Measurements from ENCODE around the gene TSPAN31.

DNA sequence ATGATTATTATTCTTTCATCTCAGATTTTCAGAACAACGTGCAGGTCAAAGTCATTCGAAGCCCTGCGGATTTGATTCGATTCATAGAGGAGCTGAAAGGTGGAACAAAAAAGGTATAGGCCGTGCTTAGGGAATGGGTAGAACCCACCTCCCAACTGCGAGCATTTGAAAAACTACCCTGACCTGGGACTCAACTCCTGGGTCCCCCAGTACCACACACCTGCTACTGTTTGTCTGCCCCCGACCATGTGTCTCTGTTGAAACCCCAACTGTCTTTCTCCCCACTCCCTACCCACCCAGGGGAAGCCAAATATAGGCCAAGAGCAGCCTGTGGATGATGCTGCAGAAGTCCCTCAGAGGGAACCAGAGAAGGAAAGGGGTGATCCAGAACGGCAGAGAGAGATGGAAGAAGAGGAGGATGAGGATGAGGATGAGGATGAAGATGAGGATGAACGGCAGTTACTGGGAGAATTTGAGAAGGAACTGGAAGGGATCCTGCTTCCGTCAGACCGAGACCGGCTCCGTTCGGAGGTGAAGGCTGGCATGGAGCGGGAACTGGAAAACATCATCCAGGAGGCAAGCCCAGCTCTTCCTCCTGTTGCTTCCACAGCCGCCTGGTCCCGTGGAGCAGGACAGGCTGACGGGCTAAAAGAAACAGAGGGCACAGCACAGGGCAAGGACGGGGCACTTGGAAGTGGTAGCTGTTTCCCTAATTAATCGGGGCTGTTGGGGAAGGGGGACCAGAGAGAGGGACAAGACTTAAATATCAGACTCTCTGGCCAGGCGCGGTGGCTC lies 26.8 kb upstream of the TSPAN31 start:
- TF ChIP-seq TAF1 (IDR thresholded peaks at IDR 0.05; ENCODE audit: borderline replicate concordance, low read depth, low read length), result no peak
- no peak for TF ChIP-seq POLR2A (IDR thresholded peaks at IDR 0.05; ENCODE audit: low read depth, low read length)
- no peak for TF ChIP-seq POLR2AphosphoS5 (IDR thresholded peaks at IDR 0.05; ENCODE audit: low read depth, low read length)
